Muscle of leg (tissue), 11 donors: ENCODE results near the gene MAST4. TPM values are rescaled to one million over a fixed set of nuclear protein-coding genes. Genes with fewer than 3 reads are reported as not detected.

Experiments
- DNase-seq: peaks from one replicate; pipeline ENCODE4 v3.0.0; 2013
- H3K27ac ChIP-seq: one replicate; pipeline ENCODE4 v1.5.1; 2013; ENCODE audit warnings: mild to moderate bottlenecking, low read length, control low read depth
- H3K27me3 ChIP-seq: one replicate; pipeline ENCODE4 v1.6.1; 2013; ENCODE audit warnings: low read length; ENCODE audit not compliant: control insufficient read depth, insufficient read depth
- H3K36me3 ChIP-seq: one replicate; pipeline ENCODE4 v1.6.1; 2013; ENCODE audit warnings: low read length; ENCODE audit not compliant: control insufficient read depth, insufficient read depth
- H3K4me1 ChIP-seq: one replicate; pipeline ENCODE4 v1.6.1; 2013; ENCODE audit warnings: low read length; ENCODE audit not compliant: control insufficient read depth, insufficient read depth
- H3K4me3 ChIP-seq: one replicate; pipeline ENCODE4 v1.5.1; 2013; ENCODE audit warnings: low read length, control low read depth
- H3K9me3 ChIP-seq: replicated peaks from 2 replicates; pipeline ENCODE4 v1.6.1; 2013; ENCODE audit warnings: low read depth, low read length; ENCODE audit not compliant: control insufficient read depth
- WGBS: methylation state at CpG from one replicate; pipeline ENCODE4 v1.1.5; 2013; ENCODE audit warnings: missing lambda C conversion rate; ENCODE audit not compliant: insufficient coverage; 5-methylcytosine and 5-hydroxymethylcytosine counted together
- polyA plus RNA-seq, 8 donors: library from polyadenylated mRNA; unstranded; fragments of 120-200 nt; gene quantifications; one replicate each; pipeline versions ENCODE4 v1.2.1 to v1.2.3, GENCODE V29; 2013; ENCODE audit warnings: inconsistent platforms in 1 of 8, low replicate concordance in 1 of 8; ENCODE audit not compliant: insufficient read length in 8 of 8, insufficient read depth in 1 of 8
- total RNA-seq: library from RNA; stranded (reverse); fragments of 120-200 nt; gene quantifications from one replicate; pipeline ENCODE4 v1.2.4, GENCODE V29; 2013

The MAST4 gene
- total and polyA plus RNA-seq, 9 donors, result 7.3 to 15.4 (median 10.9) TPM

GRCh38 chr5:67149057-67149950, 553.1 kb downstream of the MAST4 start:
- Histone ChIP-seq H3K36me3 (peaks cover 33% of the 10 kb centered on the region), H3K27ac (peak overlapping the region; percentile 40), H3K4me3 (no peak overlapping the region), H3K27me3 (no peaks in the 10 kb centered on the region), H3K9me3 (no peaks in the 10 kb centered on the region), H3K4me1 (peaks cover 4% of the 10 kb centered on the region)
- peak; percentile 82 for DNase-seq
- WGBS, result 34% methylated on average over 3 of the region's 14 CpGs

GRCh38 chr5:67149951-67150523, 553.8 kb downstream of the MAST4 start:
- peak overlapping the region; percentile 40 for H3K27ac ChIP-seq
- peak; percentile 74 for DNase-seq

GRCh38 chr5:67152400-67152799, 556.2 kb downstream of the MAST4 start:
- no peaks in the 10 kb centered on the region for H3K27me3 ChIP-seq
- no peak overlapping the region for H3K27ac ChIP-seq
- WGBS, result 94% methylated on average over 6 of the region's 6 CpGs
- no peaks in the 10 kb centered on the region for H3K9me3 ChIP-seq
- no peak for DNase-seq
- no peak overlapping the region for H3K4me3 ChIP-seq
- peaks cover 4% of the 10 kb centered on the region for H3K4me1 ChIP-seq
- H3K36me3 ChIP-seq, result peaks cover 18% of the 10 kb centered on the region

More at GRCh38 chr5:67149951-67150523, 553.8 kb downstream of the MAST4 start:
- Histone ChIP-seq H3K27me3 (no peaks in the 10 kb centered on the region), H3K9me3 (no peaks in the 10 kb centered on the region), H3K36me3 (peaks cover 27% of the 10 kb centered on the region), H3K4me3 (no peak overlapping the region), H3K4me1 (peaks cover 4% of the 10 kb centered on the region)
- WGBS, result 60% methylated on average over 1 of the region's 1 CpG

GRCh38 chr5:67153292-67153691, 557.1 kb downstream of the MAST4 start:
- Histone ChIP-seq H3K36me3 (peaks cover 18% of the 10 kb centered on the region), H3K27ac (no peak overlapping the region), H3K4me1 (peaks cover 4% of the 10 kb centered on the region), H3K9me3 (no peaks in the 10 kb centered on the region), H3K4me3 (no peak overlapping the region), H3K27me3 (no peaks in the 10 kb centered on the region)
- DNase-seq, result no peak
- no CpG with 5 or more reads among the region's 2 CpGs for WGBS

GRCh38 chr5:67154556-67155206, 558.5 kb downstream of the MAST4 start:
- Histone ChIP-seq H3K27me3 (no peaks in the 10 kb centered on the region), H3K9me3 (no peaks in the 10 kb centered on the region), H3K36me3 (peaks cover 18% of the 10 kb centered on the region), H3K4me1 (peaks cover 2% of the 10 kb centered on the region), H3K4me3 (no peak overlapping the region), H3K27ac (no peak overlapping the region)
- DNase-seq, result no peak
- WGBS, result 87% methylated on average over 2 of the region's 5 CpGs

GRCh38 chr5:67156976-67157583, 560.9 kb downstream of the MAST4 start:
- no peak overlapping the region for H3K27ac ChIP-seq
- peak; percentile 28 for DNase-seq
- no peak overlapping the region for H3K4me3 ChIP-seq

GRCh38 chr5:67160272-67160671, 564.1 kb downstream of the MAST4 start:
- no peaks in the 10 kb centered on the region for H3K4me1 ChIP-seq
- WGBS, result 78% methylated on average over 3 of the region's 3 CpGs
- peaks cover 30% of the 10 kb centered on the region for H3K36me3 ChIP-seq
- no peaks in the 10 kb centered on the region for H3K9me3 ChIP-seq
- no peaks in the 10 kb centered on the region for H3K27me3 ChIP-seq
- no peak overlapping the region for H3K4me3 ChIP-seq
- no peak for DNase-seq
- H3K27ac ChIP-seq, result no peak overlapping the region

More at GRCh38 chr5:67156976-67157583, 560.9 kb downstream of the MAST4 start:
- Histone ChIP-seq H3K27me3 (no peaks in the 10 kb centered on the region), H3K4me1 (no peaks in the 10 kb centered on the region), H3K36me3 (peaks cover 11% of the 10 kb centered on the region), H3K9me3 (no peaks in the 10 kb centered on the region)
- 40% methylated on average over 1 of the region's 5 CpGs for WGBS

GRCh38 chr5:67160985-67161384, 564.8 kb downstream of the MAST4 start:
- DNase-seq, result no peak
- no CpG with 5 or more reads among the region's 3 CpGs for WGBS
- Histone ChIP-seq H3K4me3 (no peak overlapping the region), H3K9me3 (no peaks in the 10 kb centered on the region), H3K27me3 (no peaks in the 10 kb centered on the region), H3K4me1 (peaks cover 3% of the 10 kb centered on the region), H3K36me3 (peaks cover 38% of the 10 kb centered on the region), H3K27ac (no peak overlapping the region)

GRCh38 chr5:67161767-67162166, 565.6 kb downstream of the MAST4 start:
- H3K27ac ChIP-seq, result no peak overlapping the region
- peaks cover 40% of the 10 kb centered on the region for H3K36me3 ChIP-seq
- H3K4me1 ChIP-seq, result peaks cover 11% of the 10 kb centered on the region
- DNase-seq, result no peak
- H3K4me3 ChIP-seq, result no peak overlapping the region
- WGBS, result 74% methylated on average over 3 of the region's 5 CpGs
- H3K9me3 ChIP-seq, result no peaks in the 10 kb centered on the region
- H3K27me3 ChIP-seq, result no peaks in the 10 kb centered on the region
